ENCODE data around the gene CHN2. TPM values are rescaled to one million over a fixed set of nuclear protein-coding genes. Genes with fewer than 3 reads are reported as not detected.

Gene CHN2
- total RNA-seq, 1 experiment from 2014 or later = not detected

- ChIA-PET POLR2A (ENCODE audit: unreplicated experiment) (no interaction called here), CTCF (no interaction called here)
- no peaks in the 10 kb centered on the region for H3F3A ChIP-seq (ENCODE audit: insufficient read depth, low read depth)
- no TSS peak for BruUV-seq (replicated peaks)
- no peak for DNase-seq
- H3K27ac ChIP-seq = no peak overlapping the region
- H3K79me2 ChIP-seq (ENCODE audit: low read depth) = no peaks in the 10 kb centered on the region
- H3K36me3 ChIP-seq (ENCODE audit: low read depth) = no peaks in the 10 kb centered on the region
- no peaks in the 10 kb centered on the region for H3K27me3 ChIP-seq (ENCODE audit: insufficient read depth, low read depth)
- H4K20me1 ChIP-seq (ENCODE audit: insufficient read depth) = no peaks in the 10 kb centered on the region
- intact Hi-C loops (cut with micrococcal nuclease; ENCODE audit: unreplicated experiment) = no loop called here
- no peak overlapping the region for H2AFZ ChIP-seq
- no peak overlapping the region for H3K4me3 ChIP-seq
- no peaks in the 10 kb centered on the region for H3K9me2 ChIP-seq (ENCODE audit: insufficient read depth)
- peaks cover 12% of the 10 kb centered on the region for H3K4me1 ChIP-seq (replicated peaks; ENCODE audit: insufficient read depth)
- H3K4me2 ChIP-seq = no peak overlapping the region
- TF ChIP-seq EZH2 (IDR thresholded peaks at IDR 0.05; ENCODE audit: low read depth) = no peak
- no peak for TF ChIP-seq CTCF (conservative IDR thresholded peaks at IDR 0.05)
- no peaks in the 10 kb centered on the region for H3K9me3 ChIP-seq (ENCODE audit: insufficient read depth, low read depth)
Measured at GRCh38 chr7:29360633-29361625, 166.4 kb downstream of the CHN2 start.

DNA sequence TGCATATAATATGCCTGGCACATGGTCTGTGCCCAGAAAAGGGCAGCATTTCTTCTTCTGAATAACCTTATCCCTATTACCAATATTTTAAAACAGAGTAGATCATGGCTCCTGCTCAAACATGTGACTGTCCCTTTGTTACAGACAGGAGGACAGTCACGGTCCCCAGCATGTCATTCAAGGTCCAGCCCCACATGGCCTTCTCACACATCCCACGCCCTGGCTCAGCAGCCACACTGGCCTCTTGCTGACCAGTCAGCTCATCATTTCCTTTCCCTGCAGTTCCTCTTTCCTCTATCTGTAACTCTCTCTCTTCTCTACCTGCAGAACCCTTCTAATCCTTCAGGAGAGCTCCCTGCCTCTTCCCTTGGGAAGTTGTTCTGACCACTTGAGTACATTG, 167.8 kb downstream of the CHN2 start:
- no peak for DNase-seq
- H3K4me3 ChIP-seq = no peak overlapping the region
- no peak for TF ChIP-seq EZH2 (IDR thresholded peaks at IDR 0.05; ENCODE audit: low read depth)
- TF ChIP-seq CTCF (conservative IDR thresholded peaks at IDR 0.05) = no peak
- POLR2A ChIA-PET (ENCODE audit: unreplicated experiment) = no interaction called here
- H3K79me2 ChIP-seq (ENCODE audit: low read depth) = no peaks in the 10 kb centered on the region
- BruUV-seq (replicated peaks) = no TSS peak
- no peak overlapping the region for H2AFZ ChIP-seq
- CTCF ChIA-PET = no interaction called here
- H3K4me1 ChIP-seq (replicated peaks; ENCODE audit: insufficient read depth) = peaks cover 12% of the 10 kb centered on the region
- no peaks in the 10 kb centered on the region for H4K20me1 ChIP-seq (ENCODE audit: insufficient read depth)
- no peaks in the 10 kb centered on the region for H3K9me2 ChIP-seq (ENCODE audit: insufficient read depth)
- H3F3A ChIP-seq (ENCODE audit: insufficient read depth, low read depth) = no peaks in the 10 kb centered on the region
- H3K9me3 ChIP-seq (ENCODE audit: insufficient read depth, low read depth) = no peaks in the 10 kb centered on the region
- H3K27ac ChIP-seq = no peak overlapping the region
- H3K4me2 ChIP-seq = no peak overlapping the region
- no peaks in the 10 kb centered on the region for H3K27me3 ChIP-seq (ENCODE audit: insufficient read depth, low read depth)
- intact Hi-C loops (cut with micrococcal nuclease; ENCODE audit: unreplicated experiment) = no loop called here
- H3K36me3 ChIP-seq (ENCODE audit: low read depth) = no peaks in the 10 kb centered on the region

GRCh38 chr7:29363636-29364425, 169.3 kb downstream of the CHN2 start:
- CTCF ChIA-PET = no interaction called here

More at GRCh38 chr7:29363636-29364425, 169.3 kb downstream of the CHN2 start:
- Histone ChIP-seq H3K9me2 (ENCODE audit: insufficient read depth) (no peaks in the 10 kb centered on the region), H3F3A (ENCODE audit: insufficient read depth, low read depth) (no peaks in the 10 kb centered on the region), H3K4me1 (replicated peaks; ENCODE audit: insufficient read depth) (peaks cover 12% of the 10 kb centered on the region), H3K36me3 (ENCODE audit: low read depth) (no peaks in the 10 kb centered on the region), H3K27me3 (ENCODE audit: insufficient read depth, low read depth) (no peaks in the 10 kb centered on the region), H2AFZ (no peak overlapping the region), H3K4me3 (no peak overlapping the region), H3K9me3 (ENCODE audit: insufficient read depth, low read depth) (no peaks in the 10 kb centered on the region), H4K20me1 (ENCODE audit: insufficient read depth) (no peaks in the 10 kb centered on the region), H3K27ac (no peak overlapping the region), H3K79me2 (ENCODE audit: low read depth) (no peaks in the 10 kb centered on the region), H3K4me2 (no peak overlapping the region)
- intact Hi-C loops (cut with micrococcal nuclease; ENCODE audit: unreplicated experiment) = no loop called here
- DNase-seq = peak in 1 of 2 experiments; percentile 53
- POLR2A ChIA-PET (ENCODE audit: unreplicated experiment) = no interaction called here
- no peak for TF ChIP-seq CTCF (conservative IDR thresholded peaks at IDR 0.05)
- BruUV-seq (replicated peaks) = no TSS peak

Data from PC-9 (cell line).